ENCODE results near the gene CLIC5. TPM values are rescaled to one million over a fixed set of nuclear protein-coding genes. Genes with fewer than 3 reads are reported as not detected.

The CLIC5 gene
- total RNA-seq, 1 donor from 2014 or later = 10.9 TPM

DNA sequence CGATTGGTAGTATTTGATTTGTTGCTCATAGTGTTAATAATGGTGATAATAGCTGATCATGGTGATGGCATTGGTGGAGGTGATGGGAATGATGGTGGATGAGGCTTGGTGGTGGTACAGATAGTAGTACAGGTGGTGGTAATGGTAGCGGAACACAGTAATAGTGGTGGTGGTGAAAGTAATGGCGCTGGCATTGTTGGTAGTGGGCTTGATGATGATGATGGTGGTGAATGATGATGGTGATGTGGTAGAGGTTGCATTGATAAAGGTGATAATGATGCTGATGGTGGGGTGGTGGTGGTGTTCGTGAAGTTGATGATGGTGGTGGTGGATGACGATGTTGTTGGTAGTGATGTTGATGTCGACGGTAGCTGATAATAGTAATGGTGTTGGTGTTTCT lies 24.6 kb upstream of the CLIC5 start:
- Mint-ChIP-seq H3K36me3 (ENCODE audit: low read depth, unreplicated experiment) (no peaks in the 10 kb centered on the region), H3K27ac (ENCODE audit: unreplicated experiment) (no peak overlapping the region), H3K9me3 (ENCODE audit: unreplicated experiment) (no peaks in the 10 kb centered on the region), H3K4me3 (ENCODE audit: unreplicated experiment) (no peak overlapping the region), H3K27me3 (ENCODE audit: unreplicated experiment) (no peaks in the 10 kb centered on the region), H3K4me1 (ENCODE audit: unreplicated experiment) (peaks cover 5% of the 10 kb centered on the region)
- TF ChIP-seq, protein P1, sequence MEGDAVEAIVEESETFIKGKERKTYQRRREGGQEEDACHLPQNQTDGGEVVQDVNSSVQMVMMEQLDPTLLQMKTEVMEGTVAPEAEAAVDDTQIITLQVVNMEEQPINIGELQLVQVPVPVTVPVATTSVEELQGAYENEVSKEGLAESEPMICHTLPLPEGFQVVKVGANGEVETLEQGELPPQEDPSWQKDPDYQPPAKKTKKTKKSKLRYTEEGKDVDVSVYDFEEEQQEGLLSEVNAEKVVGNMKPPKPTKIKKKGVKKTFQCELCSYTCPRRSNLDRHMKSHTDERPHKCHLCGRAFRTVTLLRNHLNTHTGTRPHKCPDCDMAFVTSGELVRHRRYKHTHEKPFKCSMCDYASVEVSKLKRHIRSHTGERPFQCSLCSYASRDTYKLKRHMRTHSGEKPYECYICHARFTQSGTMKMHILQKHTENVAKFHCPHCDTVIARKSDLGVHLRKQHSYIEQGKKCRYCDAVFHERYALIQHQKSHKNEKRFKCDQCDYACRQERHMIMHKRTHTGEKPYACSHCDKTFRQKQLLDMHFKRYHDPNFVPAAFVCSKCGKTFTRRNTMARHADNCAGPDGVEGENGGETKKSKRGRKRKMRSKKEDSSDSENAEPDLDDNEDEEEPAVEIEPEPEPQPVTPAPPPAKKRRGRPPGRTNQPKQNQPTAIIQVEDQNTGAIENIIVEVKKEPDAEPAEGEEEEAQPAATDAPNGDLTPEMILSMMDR (IDR thresholded peaks at IDR 0.05; ENCODE audit: unreplicated experiment) = no peak
- no peak for DNase-seq (ENCODE audit: low spot score)

DNA sequence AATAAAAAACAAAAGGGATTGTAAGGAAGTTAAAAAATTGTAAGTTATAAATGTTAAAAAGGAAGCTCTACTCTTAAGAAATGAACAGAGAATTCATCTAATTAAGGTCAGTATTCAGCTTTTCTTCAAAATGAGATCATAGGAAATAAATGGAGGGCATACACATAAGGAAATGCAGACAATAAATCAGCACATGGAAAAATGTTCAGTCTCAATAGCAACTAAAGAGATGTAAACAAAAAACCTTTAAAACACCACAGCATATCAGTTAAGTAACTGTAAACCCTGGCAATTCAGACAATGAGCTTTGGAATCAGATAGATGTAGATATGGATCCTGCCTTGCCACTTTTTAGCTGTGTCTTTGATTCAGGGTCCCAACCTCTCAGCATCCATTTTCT lies 24.0 kb upstream of the CLIC5 start:
- no peaks in the 10 kb centered on the region for H3K36me3 Mint-ChIP-seq (ENCODE audit: low read depth, unreplicated experiment)
- no peak overlapping the region for H3K27ac Mint-ChIP-seq (ENCODE audit: unreplicated experiment)
- H3K27me3 Mint-ChIP-seq (ENCODE audit: unreplicated experiment) = no peaks in the 10 kb centered on the region
- TF ChIP-seq, protein P1 (IDR thresholded peaks at IDR 0.05; ENCODE audit: unreplicated experiment) = no peak
- peaks cover 8% of the 10 kb centered on the region for H3K4me1 Mint-ChIP-seq (ENCODE audit: unreplicated experiment)
- DNase-seq (ENCODE audit: low spot score) = no peak
- no peaks in the 10 kb centered on the region for H3K9me3 Mint-ChIP-seq (ENCODE audit: unreplicated experiment)
- H3K4me3 Mint-ChIP-seq (ENCODE audit: unreplicated experiment) = no peak overlapping the region

DNA sequence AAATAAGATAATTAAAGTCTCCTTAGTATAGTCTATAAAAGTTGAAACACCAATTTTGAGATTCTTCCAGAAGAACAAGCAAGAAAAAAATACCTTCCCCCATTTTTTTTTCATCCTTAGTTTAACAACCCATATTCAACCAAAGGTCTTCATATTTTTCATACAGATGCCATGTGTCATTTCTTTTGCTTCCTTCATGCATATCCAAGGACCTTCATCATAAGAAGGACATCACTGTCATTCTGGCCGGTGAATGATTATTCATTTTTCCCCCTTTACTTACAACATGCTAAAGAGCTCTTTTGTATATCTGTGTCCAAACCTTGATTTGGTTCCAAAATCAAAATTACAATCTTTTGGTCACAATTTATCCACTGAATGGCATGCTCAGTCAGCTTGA lies 21.3 kb upstream of the CLIC5 start:
- H3K27me3 Mint-ChIP-seq (ENCODE audit: unreplicated experiment) = peaks cover 3% of the 10 kb centered on the region
- peaks cover 11% of the 10 kb centered on the region for H3K4me1 Mint-ChIP-seq (ENCODE audit: unreplicated experiment)
- no peaks in the 10 kb centered on the region for H3K9me3 Mint-ChIP-seq (ENCODE audit: unreplicated experiment)
- DNase-seq (ENCODE audit: low spot score) = no peak
- TF ChIP-seq, protein P1 (IDR thresholded peaks at IDR 0.05; ENCODE audit: unreplicated experiment) = no peak
- H3K4me3 Mint-ChIP-seq (ENCODE audit: unreplicated experiment) = no peak overlapping the region
- no peak overlapping the region for H3K27ac Mint-ChIP-seq (ENCODE audit: unreplicated experiment)
- no peaks in the 10 kb centered on the region for H3K36me3 Mint-ChIP-seq (ENCODE audit: low read depth, unreplicated experiment)

DNA sequence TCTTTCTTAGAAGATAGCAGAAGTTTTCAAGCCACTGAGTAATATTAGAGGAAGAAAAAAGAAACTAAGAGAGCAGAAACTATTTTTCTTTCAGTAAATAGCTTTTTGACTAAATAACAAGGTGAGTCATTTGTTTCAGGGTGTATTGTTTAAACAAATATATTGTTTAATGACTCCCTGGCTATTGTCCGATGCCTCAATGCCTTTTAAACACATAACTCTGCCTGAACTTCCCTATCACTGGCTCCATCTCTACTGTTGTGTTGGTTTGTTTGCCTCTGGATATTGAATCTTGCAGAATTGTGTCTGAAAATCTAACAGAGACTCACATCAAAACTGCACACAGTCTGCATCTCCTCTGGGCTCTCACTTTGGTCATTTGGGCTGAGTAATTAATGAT lies 19.6 kb upstream of the CLIC5 start:
- H3K27me3 Mint-ChIP-seq (ENCODE audit: unreplicated experiment) = peaks cover 3% of the 10 kb centered on the region
- no peaks in the 10 kb centered on the region for H3K9me3 Mint-ChIP-seq (ENCODE audit: unreplicated experiment)
- H3K4me1 Mint-ChIP-seq (ENCODE audit: unreplicated experiment) = peaks cover 11% of the 10 kb centered on the region
- no peaks in the 10 kb centered on the region for H3K36me3 Mint-ChIP-seq (ENCODE audit: low read depth, unreplicated experiment)
- H3K4me3 Mint-ChIP-seq (ENCODE audit: unreplicated experiment) = no peak overlapping the region
- no peak overlapping the region for H3K27ac Mint-ChIP-seq (ENCODE audit: unreplicated experiment)
- DNase-seq (ENCODE audit: low spot score) = no peak
- TF ChIP-seq, protein P1 (IDR thresholded peaks at IDR 0.05; ENCODE audit: unreplicated experiment) = no peak

DNA sequence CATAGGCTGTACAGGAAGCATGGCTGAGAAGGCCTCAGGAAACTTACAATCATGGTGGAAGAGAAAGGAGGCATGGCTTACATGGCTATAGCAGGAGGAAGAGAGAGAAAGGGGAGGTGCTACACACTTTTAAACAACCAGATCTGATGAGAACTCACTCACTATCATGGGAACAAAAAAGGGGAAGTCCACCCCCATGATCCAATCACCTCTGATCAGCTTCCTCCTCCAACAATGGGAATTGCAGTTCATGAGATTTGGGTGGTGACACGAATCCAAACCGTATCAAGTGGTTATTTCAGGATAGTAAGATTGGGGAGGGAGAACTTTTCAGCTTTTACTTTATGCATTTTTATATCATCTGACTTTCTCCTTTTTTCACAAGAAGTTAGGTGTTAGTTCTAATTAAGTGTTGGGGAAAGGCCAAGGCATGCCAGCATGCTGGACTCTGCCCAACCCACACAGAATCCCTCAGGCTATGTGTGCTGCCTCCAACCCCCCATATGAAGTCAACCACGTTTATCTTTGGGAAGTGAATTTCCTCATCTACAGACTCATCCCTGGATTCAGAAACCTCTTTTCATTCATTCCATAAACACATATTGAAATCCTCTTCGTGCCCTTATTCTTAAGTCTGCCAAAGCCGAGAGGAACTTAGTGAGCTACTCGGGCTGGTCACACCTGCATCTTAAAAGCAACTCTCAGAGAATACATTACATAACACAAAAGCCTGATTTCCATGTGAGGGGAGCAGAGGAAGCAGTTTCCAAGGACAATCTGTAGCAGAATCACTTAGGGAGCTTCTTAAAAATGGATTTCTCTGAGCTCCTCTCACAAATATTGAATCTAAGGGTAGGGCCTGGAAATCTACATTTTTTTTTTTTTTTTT lies 16.7 kb upstream of the CLIC5 start:
- Mint-ChIP-seq H3K36me3 (ENCODE audit: low read depth, unreplicated experiment) (no peaks in the 10 kb centered on the region), H3K27me3 (ENCODE audit: unreplicated experiment) (peaks cover 6% of the 10 kb centered on the region), H3K4me3 (ENCODE audit: unreplicated experiment) (no peak overlapping the region), H3K4me1 (ENCODE audit: unreplicated experiment) (peaks cover 11% of the 10 kb centered on the region), H3K9me3 (ENCODE audit: unreplicated experiment) (no peaks in the 10 kb centered on the region), H3K27ac (ENCODE audit: unreplicated experiment) (no peak overlapping the region)
- no peak for DNase-seq (ENCODE audit: low spot score)
- TF ChIP-seq, protein P1 (IDR thresholded peaks at IDR 0.05; ENCODE audit: unreplicated experiment) = no peak

Data from endothelial cell (in vitro differentiated cells).